Globus pallidus (tissue), 1 donor: ENCODE measurements around the gene EDIL3.
"Not testable (repeated sequence)": the region's sequence is repeated elsewhere in the genome, so short reads cannot be mapped to it uniquely, and the experiment has no call there.

Experiments used
- DNase-seq: peaks from one replicate; pipeline ENCODE4 v3.0.0-alpha.2; 2015; ENCODE audit warnings: low spot score

EDIL3 gene

GRCh38 chr5:84168841-84169240 is 215.8 kb downstream of the EDIL3 start:
- DNase-seq: no peak

GRCh38 chr5:84163671-84164070 is 221.0 kb downstream of the EDIL3 start:
- DNase-seq: no peak

GRCh38 chr5:84162695-84163094 is 222.0 kb downstream of the EDIL3 start:
- no peak for DNase-seq

- DNase-seq: not testable (repeated sequence)
These were observed 224.0 kb downstream of the EDIL3 start for GRCh38 chr5:84160650-84161049.

- no peak for DNase-seq
These were observed 235.6 kb downstream of the EDIL3 start for GRCh38 chr5:84149094-84149493.

DNA sequence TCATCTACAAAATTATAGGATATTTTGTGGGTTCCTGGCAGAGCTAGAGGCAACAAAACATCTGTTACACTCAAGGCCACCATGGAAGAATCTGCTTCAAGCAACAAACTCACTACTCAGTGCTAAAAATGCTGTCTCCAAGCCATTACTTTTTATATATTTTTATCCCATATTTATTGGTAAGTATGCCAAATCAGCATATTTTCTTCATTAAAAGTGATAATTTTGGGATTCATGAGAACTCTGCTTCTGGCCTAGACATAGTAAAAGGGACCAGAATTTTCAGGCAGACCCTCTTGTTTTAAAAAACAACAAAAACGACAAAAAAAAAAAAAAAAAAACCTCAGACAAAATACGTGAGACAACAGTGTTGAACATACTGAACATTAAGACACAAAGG is 236.0 kb downstream of the EDIL3 start:
- DNase-seq: no peak

- DNase-seq: no peak
These were observed 247.1 kb downstream of the EDIL3 start for GRCh38 chr5:84137541-84137940.

GRCh38 chr5:84131372-84131771 is 253.3 kb downstream of the EDIL3 start:
- no peak for DNase-seq

- peak; percentile 31 for DNase-seq
These were observed 254.6 kb downstream of the EDIL3 start for GRCh38 chr5:84130006-84130580.

- no peak for DNase-seq
These were observed 259.5 kb downstream of the EDIL3 start for GRCh38 chr5:84125216-84125615.

- DNase-seq: no peak
These were observed 265.4 kb downstream of the EDIL3 start for GRCh38 chr5:84119252-84119651.

DNA sequence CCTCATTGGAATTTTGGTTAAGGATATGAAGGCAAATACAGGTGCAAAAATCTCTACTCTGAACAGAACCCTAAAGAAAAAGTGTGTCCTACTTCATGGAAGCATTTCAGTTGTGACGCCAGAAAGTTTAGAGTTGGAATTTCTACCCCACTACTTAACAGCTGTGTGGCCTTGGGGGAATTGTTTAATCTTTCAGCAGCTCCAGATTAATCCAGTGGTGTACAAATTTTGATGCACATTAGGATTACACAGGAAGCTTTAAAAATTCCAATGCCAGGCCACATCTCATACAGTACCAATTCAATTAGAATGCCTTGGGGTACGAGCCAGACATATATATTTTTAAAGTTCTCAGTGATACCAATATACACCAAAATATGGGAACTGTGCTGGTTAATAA is 266.1 kb downstream of the EDIL3 start:
- no peak for DNase-seq

GRCh38 chr5:84115727-84116126 is 269.0 kb downstream of the EDIL3 start:
- no peak for DNase-seq

DNA sequence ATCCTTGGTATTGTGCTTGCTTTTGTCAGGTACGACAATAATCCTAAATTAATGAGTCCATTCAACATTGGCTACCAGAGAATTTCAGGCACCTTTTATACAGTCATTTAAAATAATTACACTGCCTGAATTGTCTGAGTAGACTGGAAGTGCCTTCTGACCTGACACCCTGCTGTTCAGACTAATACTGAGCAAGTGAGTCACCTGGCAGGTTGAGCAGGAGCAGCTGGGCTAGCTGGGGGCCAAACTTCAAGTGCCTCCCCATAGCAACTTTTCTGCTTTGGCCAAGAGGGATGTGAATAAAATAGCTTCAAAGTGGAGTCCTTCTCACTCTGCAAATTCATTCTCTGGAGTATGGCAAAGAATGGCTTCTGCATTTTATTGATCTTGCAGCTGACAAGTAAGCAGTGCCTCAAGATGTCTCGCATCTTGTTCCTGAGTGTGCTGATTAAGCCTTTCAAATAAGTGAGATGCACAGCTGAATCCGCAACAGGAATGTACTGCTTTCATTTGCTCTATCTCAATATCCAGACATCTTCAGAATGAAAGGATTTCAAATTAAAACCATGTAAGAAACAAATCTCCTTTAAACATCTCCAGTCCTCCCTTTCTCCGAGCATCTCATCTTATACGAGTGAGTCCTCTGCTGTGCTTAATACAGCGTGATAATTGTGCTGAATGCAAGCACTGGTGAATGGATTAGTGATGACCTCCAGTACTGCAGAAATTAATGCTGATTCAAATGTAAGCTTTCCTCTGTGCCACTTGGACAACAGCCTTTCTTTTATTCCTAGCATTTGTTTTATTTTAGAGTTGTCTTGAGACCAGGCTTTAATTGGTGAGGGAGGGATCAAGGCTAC is 271.2 kb downstream of the EDIL3 start:
- peak; percentile 43 for DNase-seq

DNA sequence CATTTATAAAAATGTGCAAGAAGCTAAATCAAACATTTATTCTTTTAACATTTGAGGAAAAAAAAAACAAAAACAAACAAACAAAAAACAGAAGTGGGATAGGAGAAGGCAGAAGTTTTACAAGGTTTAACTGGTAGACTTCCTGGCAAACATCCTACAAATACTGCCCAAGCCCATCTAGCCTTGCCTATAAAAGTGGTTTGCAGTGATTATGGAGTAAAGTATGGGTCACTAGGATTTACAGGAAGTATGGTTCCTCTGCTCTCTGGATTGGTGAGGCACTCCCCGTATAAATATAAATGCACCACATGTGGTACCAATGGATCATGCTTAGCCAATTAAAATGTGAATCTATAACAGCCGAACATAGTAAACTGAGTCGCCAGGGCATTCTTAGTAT is 291.9 kb downstream of the EDIL3 start:
- no peak for DNase-seq

DNA sequence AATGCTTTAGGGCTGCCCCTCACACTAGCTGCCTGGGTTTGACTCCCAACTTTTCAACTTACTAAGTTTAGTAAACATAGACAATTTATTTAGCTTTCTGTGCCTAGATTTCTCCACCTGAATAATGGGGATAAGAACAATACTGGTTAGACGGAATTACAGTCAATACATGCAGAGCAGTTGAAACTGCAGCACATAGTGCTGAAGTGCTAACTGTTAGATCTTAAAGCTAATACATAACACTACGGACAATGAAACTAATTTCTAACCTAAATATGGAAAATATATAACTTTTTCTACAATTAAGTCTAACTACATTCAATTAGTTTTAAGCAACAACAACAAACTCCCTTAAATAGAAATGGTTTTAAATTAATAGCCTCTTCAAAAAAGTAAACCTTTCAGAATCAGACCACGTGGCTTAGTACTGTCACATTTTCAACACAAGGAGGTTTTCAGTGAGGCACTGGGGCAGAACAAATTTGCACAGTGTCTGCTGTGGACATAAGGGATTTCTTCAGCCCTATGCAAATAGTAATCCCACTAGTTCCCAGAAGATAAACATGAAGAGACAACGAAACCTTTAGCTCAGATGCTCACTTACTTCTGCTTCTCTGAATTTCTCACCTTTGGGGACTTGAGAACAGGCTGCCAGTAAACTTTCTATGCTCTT is 293.4 kb downstream of the EDIL3 start:
- DNase-seq: peak; percentile 36

GRCh38 chr5:84088996-84089395 is 295.7 kb downstream of the EDIL3 start:
- peak; percentile 27 for DNase-seq

- DNase-seq: no peak
These were observed 298.2 kb downstream of the EDIL3 start for GRCh38 chr5:84086511-84086910.

DNA sequence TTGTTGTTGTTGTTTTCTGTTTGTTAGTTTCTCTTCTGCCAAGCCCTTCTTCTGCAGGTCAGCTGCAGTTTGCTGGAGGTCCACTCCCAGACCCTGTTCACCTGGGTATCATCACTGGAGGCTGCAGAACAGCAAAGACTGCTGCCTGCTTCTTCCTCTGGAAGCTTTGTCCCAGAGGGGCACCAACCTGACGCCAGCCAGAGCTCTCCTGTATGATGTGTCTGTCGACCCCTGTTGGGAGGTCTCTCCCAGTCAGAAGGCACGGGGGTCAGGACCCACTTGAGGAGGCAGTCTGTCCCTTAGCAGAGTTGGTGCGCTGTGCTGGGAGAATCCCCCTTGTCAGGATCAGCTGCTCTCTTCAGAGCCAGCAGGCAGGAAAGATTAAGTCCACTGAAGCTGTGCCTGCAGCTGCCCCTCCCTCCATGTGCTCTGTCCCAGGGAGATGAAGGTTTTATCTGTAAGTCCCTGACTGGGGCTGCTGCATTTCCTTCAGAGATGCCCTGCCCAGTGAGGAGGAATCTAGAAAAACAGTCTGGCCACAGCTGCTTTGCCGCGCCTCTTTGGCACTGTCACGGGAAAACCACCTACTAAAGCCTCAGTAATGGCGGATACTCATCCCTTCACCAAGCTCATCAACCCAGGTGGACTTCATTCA is 299.2 kb downstream of the EDIL3 start:
- no peak for DNase-seq

DNA sequence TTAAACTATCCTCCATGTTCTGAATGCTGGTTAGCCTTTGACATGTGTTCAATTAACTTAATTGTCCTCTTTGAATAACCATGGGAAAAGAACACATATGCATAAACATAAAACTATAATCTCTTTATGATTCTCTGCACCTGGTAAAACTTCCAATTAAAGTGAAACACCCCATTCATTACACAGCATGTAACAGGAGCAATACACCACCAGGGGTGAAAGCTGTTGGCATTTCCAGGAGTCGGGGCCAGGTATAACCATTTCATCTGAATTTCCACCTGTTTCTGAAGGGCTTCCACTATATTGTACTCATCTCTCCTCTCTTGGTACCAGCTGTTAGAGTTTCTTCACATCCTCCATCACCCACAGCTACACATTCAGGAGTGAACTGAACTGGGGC is 303.8 kb downstream of the EDIL3 start:
- DNase-seq: no peak

DNA sequence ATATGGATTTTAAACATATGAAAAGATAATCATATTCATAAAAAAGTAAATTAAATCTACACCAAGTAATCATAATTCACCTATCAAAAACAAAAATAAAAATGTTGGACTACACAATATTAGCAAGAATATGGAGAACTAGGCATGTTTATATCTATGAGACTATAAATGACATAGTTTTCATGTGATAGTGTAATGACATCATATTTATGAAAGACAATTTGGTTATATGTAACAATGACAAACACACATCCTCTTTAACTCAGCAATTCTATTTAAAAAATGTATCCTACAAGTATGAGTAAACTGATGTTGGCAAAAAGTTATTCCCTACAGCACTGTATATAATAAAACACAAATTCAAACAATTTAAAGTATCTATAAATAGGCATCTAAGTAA is 312.3 kb downstream of the EDIL3 start:
- DNase-seq: no peak

GRCh38 chr5:84069608-84070179 is 315.0 kb downstream of the EDIL3 start:
- DNase-seq: no peak
